H1 (cell line): Measurements from ENCODE around the gene CMTR1. TPM values are rescaled to one million over a fixed set of nuclear protein-coding genes. Genes with fewer than 3 reads are reported as not detected.

ENCODE experiments used
- CTCF ChIA-PET: fragments of 300-600 bp; sonication (Branson Sonifier 250); formaldehyde crosslinking; loops from one replicate; lab custom pipeline; 2021; ENCODE audit not compliant: partially characterized antibody; lab: Charles Lee
- POLR2A ChIA-PET: fragments of 300-600 bp; sonication (Branson Sonifier 250); formaldehyde crosslinking; loops from one replicate; lab custom pipeline; 2021; ENCODE audit warnings: inconsistent platforms; ENCODE audit not compliant: partially characterized antibody; lab: Charles Lee
- DNase-seq, 2 experiments: peaks; one replicate each; pipeline versions ENCODE4 v3.0.0 to v3.0.0-alpha.2; 2010 to 2022; ENCODE audit warnings: low spot score in 2 of 2, low read depth in 1 of 2, mixed read lengths in 1 of 2
- FAIRE-seq: peaks from 2 replicates; lab custom pipeline; 2011; peaks lifted over from hg19 to GRCh38; lab: Jason Lieb, UNC
- H2AFZ ChIP-seq: 2 replicates; pipeline ENCODE4 v1.8.1; 2012; ENCODE audit warnings: low read length, inconsistent platforms
- H2AK5ac ChIP-seq: 2 replicates; pipeline ENCODE4 v1.6.1; 2013; ENCODE audit warnings: low read depth, low read length
- H2BK120ac ChIP-seq: replicated peaks from 2 replicates; pipeline ENCODE3; 2013; ENCODE audit warnings: low read depth, low read length, inconsistent platforms
- H2BK12ac ChIP-seq: 2 replicates; pipeline ENCODE4 v1.6.1; 2013; ENCODE audit warnings: low read depth, low read length
- H2BK15ac ChIP-seq: 2 replicates; pipeline ENCODE4 v1.6.1; 2013; ENCODE audit warnings: low read length
- H2BK20ac ChIP-seq: 2 replicates; pipeline ENCODE4 v1.6.1; 2013; ENCODE audit warnings: low read length
- H2BK5ac ChIP-seq: 2 replicates; pipeline ENCODE4 v1.6.1; 2013; ENCODE audit warnings: low read depth, low read length
- H3K14ac ChIP-seq: 2 replicates; pipeline ENCODE4 v1.6.1; 2013; ENCODE audit warnings: inconsistent platforms; ENCODE audit not compliant: insufficient read length
- H3K18ac ChIP-seq: 2 replicates; pipeline ENCODE4 v1.6.1; 2013; ENCODE audit warnings: low read length; ENCODE audit errors: extremely low read depth
- H3K23ac ChIP-seq: 2 replicates; pipeline ENCODE4 v1.6.1; 2013; ENCODE audit warnings: inconsistent platforms; ENCODE audit not compliant: insufficient read length
- H3K23me2 ChIP-seq: 2 replicates; pipeline ENCODE4 v1.6.1; 2013; ENCODE audit warnings: low read depth, low read length
- H3K27ac ChIP-seq: 2 replicates; pipeline ENCODE4 v1.6.1; 2011; ENCODE audit warnings: low read depth, low read length, inconsistent platforms
- H3K27me3 ChIP-seq, 4 experiments: replicated peaks in 1 of 4; 1 replicate in 1 of 4; 2 replicates in 3 of 4; pipeline versions ENCODE4 v1.6.1 to v1.8.1; 2011 to 2013; ENCODE audit warnings: low read length in 3 of 4, mild to moderate bottlenecking in 3 of 4, inconsistent platforms in 2 of 4, mixed read lengths in 2 of 4, moderate library complexity in 1 of 4; ENCODE audit not compliant: control insufficient read depth in 3 of 4, insufficient read depth in 3 of 4; ENCODE audit errors: extremely low read depth in 1 of 4
- H3K36me3 ChIP-seq, 4 experiments: 2 replicates each; pipeline versions ENCODE4 v1.6.1 to v1.8.1; 2011 to 2013; ENCODE audit warnings: mild to moderate bottlenecking in 4 of 4, low read length in 3 of 4, moderate library complexity in 2 of 4, control low read depth in 1 of 4, inconsistent platforms in 1 of 4; ENCODE audit not compliant: insufficient read depth in 4 of 4, control insufficient read depth in 2 of 4
- H3K4ac ChIP-seq: replicated peaks from 2 replicates; pipeline ENCODE3; 2013; ENCODE audit warnings: low read length, low read depth, mixed read lengths, inconsistent platforms; ENCODE audit not compliant: insufficient read length
- H3K4me1 ChIP-seq, 4 experiments: replicated peaks in 1 of 4; 1 replicate in 1 of 4; 2 replicates in 3 of 4; pipeline versions ENCODE4 v1.6.1 to v1.8.1; 2011 to 2013; ENCODE audit warnings: low read length in 3 of 4, inconsistent platforms in 2 of 4, mixed read lengths in 1 of 4; ENCODE audit not compliant: insufficient read depth in 4 of 4, control insufficient read depth in 3 of 4
- H3K4me2 ChIP-seq, 2 experiments: 2 replicates each; pipeline versions ENCODE4 v1.6.1 to v1.8.1; 2011 to 2013; ENCODE audit warnings: low read depth in 2 of 2, low read length in 2 of 2, control low read depth in 1 of 2, inconsistent platforms in 1 of 2, mild to moderate bottlenecking in 1 of 2; ENCODE audit not compliant: insufficient read depth in 1 of 2
- H3K4me3 ChIP-seq, 4 experiments: fragments of 200-600, 300-600 bp in 1 of 4; sonication (generic), shearing (Covaris generic), sonication (Bioruptor Twin) in 1 of 4; 2 replicates each; pipeline versions ENCODE4 v1.5.1 to v1.8.1; 2011 to 2016; ENCODE audit warnings: low read length in 4 of 4, low read depth in 3 of 4, control low read depth in 2 of 4, inconsistent platforms in 2 of 4, mild to moderate bottlenecking in 2 of 4, mixed read lengths in 1 of 4, moderate library complexity in 1 of 4; ENCODE audit not compliant: insufficient read depth in 2 of 4; ENCODE audit errors: extremely low read depth in 1 of 4
- H3K56ac ChIP-seq: replicated peaks from 2 replicates; pipeline ENCODE3; 2013; ENCODE audit warnings: low read depth, mild to moderate bottlenecking, mixed read lengths, low read length, inconsistent platforms; ENCODE audit not compliant: insufficient read length
- H3K79me1 ChIP-seq: 2 replicates; pipeline ENCODE4 v1.6.1; 2013; ENCODE audit warnings: low read depth, low read length, control low read depth
- H3K79me2 ChIP-seq, 2 experiments: 2 replicates each; pipeline versions ENCODE4 v1.6.1 to v1.8.1; 2012 to 2013; ENCODE audit warnings: low read length in 2 of 2, mild to moderate bottlenecking in 2 of 2, inconsistent platforms in 1 of 2; ENCODE audit not compliant: insufficient read depth in 2 of 2, control insufficient read depth in 1 of 2
- H3K9ac ChIP-seq, 4 experiments: replicated peaks in 1 of 4; 1 replicate in 1 of 4; 2 replicates in 3 of 4; pipeline versions ENCODE4 v1.6.1 to v1.8.1; 2011 to 2013; ENCODE audit warnings: low read depth in 3 of 4, low read length in 3 of 4, control low read depth in 2 of 4, mild to moderate bottlenecking in 2 of 4, moderate library complexity in 2 of 4, inconsistent platforms in 1 of 4; ENCODE audit errors: extremely low read depth in 1 of 4
- H3K9me3 ChIP-seq, 2 experiments: 2 replicates each; pipeline versions ENCODE4 v1.6.1 to v1.8.1; 2012 to 2013; ENCODE audit warnings: mild to moderate bottlenecking in 2 of 2, moderate library complexity in 2 of 2, control low read depth in 1 of 2, inconsistent platforms in 1 of 2, low read depth in 1 of 2, low read length in 1 of 2, mixed read lengths in 1 of 2; ENCODE audit not compliant: insufficient read depth in 2 of 2
- H4K20me1 ChIP-seq, 2 experiments: replicated peaks in 1 of 2; 2 replicates each; pipeline versions ENCODE3 to v1.8.1; 2011 to 2013; ENCODE audit warnings: inconsistent platforms in 2 of 2, low read length in 2 of 2, mild to moderate bottlenecking in 1 of 2; ENCODE audit not compliant: insufficient read depth in 2 of 2, control insufficient read depth in 1 of 2
- H4K5ac ChIP-seq: 2 replicates; pipeline ENCODE4 v1.6.1; 2013; ENCODE audit warnings: low read length, low read depth, mixed read lengths, inconsistent platforms; ENCODE audit not compliant: insufficient read length
- H4K8ac ChIP-seq: 2 replicates; pipeline ENCODE4 v1.8.0; 2013; ENCODE audit warnings: mild to moderate bottlenecking, moderate library complexity, low read length, inconsistent platforms; ENCODE audit not compliant: insufficient read depth; ENCODE audit errors: extremely low read depth
- H4K91ac ChIP-seq: replicated peaks from 2 replicates; pipeline ENCODE3; 2013; ENCODE audit warnings: low read length, mixed read lengths, inconsistent platforms; ENCODE audit not compliant: insufficient read length
- CREB1 ChIP-seq: IDR thresholded peaks from 2 replicates; pipeline ENCODE4 v1.6.1; 2012; ENCODE audit warnings: inconsistent platforms
- GTF2F1 ChIP-seq: IDR thresholded peaks from 2 replicates; pipeline ENCODE4 v1.6.1; 2012; ENCODE audit warnings: low read depth, low read length, improper control_type of control experiment, borderline replicate concordance
- NANOG ChIP-seq: IDR thresholded peaks from 2 replicates; pipeline ENCODE4 v1.6.1; 2011; ENCODE audit warnings: low read length, low read depth, mild to moderate bottlenecking, inconsistent platforms; ENCODE audit not compliant: insufficient read depth, poor library complexity, severe bottlenecking
- SAP30 ChIP-seq: fragments of 300-600 bp; sonication (generic); IDR thresholded peaks from 2 replicates; pipeline ENCODE4 v1.7.1; 2012; ENCODE audit warnings: low read length, moderate library complexity, mild to moderate bottlenecking, inconsistent platforms; ENCODE audit not compliant: insufficient read depth, insufficient replicate concordance
- WGBS, 2 experiments: shearing (Covaris generic) in 1 of 2; methylation state at CpG; one replicate each; pipeline versions ENCODE4 v1.1.6 to v1.1.7; 2013 to 2015; ENCODE audit warnings: low lambda C conversion rate in 2 of 2, mixed read lengths in 2 of 2, inconsistent platforms in 1 of 2, low coverage in 1 of 2, missing lambda C conversion rate in 1 of 2; ENCODE audit not compliant: insufficient replicate concordance in 2 of 2, insufficient coverage in 1 of 2, insufficient read length in 1 of 2; ENCODE audit errors: extremely low coverage in 1 of 2, missing lambda C conversion rate in 1 of 2; 5-methylcytosine and 5-hydroxymethylcytosine counted together
- polyA plus RNA-seq, 7 experiments: library from polyadenylated mRNA; depleted of rRNA in 3 of 7; stranded (reverse) in 5 of 7; unstranded in 2 of 7; fragments of >200 nt in 5 of 7; fragments of 200-250 nt in 2 of 7; gene quantifications; 1 replicate in 5 of 7; 2 replicates in 1 of 7; 4 replicates in 1 of 7; pipeline versions ENCODE4 v1.2.1 to v1.2.3, GENCODE V29; 2011 to 2013; ENCODE audit warnings: missing spikeins in 2 of 7, mixed read lengths in 2 of 7
- total RNA-seq: library from RNA; stranded (reverse); fragmentation: NEBNext Ultra II Directional; extraction: Animal tissue kit (Norgen Biotek cat#: 25700); gene quantifications from 2 replicates; pipeline ENCODE4 v1.2.1, GENCODE V29; 2021

The CMTR1 gene
- total and polyA plus RNA-seq, 2 of the 8 experiments (the other 6 are each of a cell fraction or from before 2014, with no cell fraction given), result 15.2 to 33.1 TPM

DNA sequence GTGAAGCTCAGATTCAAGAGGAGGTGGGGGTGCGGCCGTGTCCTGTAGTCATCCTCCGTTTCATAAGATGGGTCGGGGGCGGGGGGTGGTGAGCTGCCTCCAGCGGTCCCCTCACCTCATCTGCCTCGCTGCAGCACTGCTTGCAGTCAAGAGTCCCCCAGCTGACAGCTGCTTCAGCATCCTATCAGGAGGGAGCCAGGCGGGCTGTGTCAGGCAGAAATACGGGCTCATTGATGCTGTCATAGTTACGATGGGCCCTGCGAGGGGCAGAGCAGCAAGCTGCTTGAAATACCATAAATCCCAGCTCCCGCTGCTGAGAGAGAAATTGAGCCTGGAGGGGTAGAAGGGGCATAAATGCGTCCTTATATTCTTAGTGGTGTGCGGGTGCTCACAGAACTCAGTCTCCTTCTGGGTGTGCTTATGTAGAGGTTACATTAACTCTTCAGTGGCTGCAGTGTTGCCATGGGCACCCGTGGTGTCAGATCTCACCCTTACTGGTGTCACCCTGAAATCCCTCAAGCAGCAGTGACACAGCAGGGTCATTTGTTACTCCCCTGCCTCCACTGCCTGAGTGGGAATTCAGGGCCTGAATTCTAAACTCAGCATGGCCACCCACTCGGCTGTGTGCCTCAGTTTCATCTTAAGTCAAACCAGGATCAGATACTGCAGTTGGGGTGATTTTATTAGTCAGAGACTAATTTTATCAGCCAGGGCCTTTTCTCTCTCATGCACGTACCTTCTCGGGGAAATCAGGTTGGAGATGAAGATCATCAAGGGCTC is 44.8 kb downstream of the CMTR1 start:
- CTCF ChIA-PET, result interaction anchor here (0.6 to 2.3 kb wide), 10 partner anchors 11 to 258 kb away, joined by 3 to 6 read pairs (median 3); no protein-coding TSS in a partner anchor
- H3K27ac ChIP-seq, result no peak overlapping the region
- H2AFZ ChIP-seq, result no peak overlapping the region
- H3K27me3 ChIP-seq, result no peaks in the 10 kb centered on the region
- no peak overlapping the region for H2BK12ac ChIP-seq
- H3K4ac ChIP-seq, result no peak overlapping the region
- no peak overlapping the region for H4K91ac ChIP-seq
- H3K4me1 ChIP-seq, result peaks cover 0 to 13% (median 4%) of the 10 kb centered on the region in 4 experiments; a peak in 5 of 7 replicates
- H3K14ac ChIP-seq, result no peak overlapping the region
- H3K4me3 ChIP-seq, result no peak overlapping the region
- H4K20me1 ChIP-seq, result peaks cover 3 to 7% of the 10 kb centered on the region in 2 experiments
- H3K23ac ChIP-seq, result no peak overlapping the region
- no peak overlapping the region for H3K4me2 ChIP-seq
- no peaks in the 10 kb centered on the region for H3K79me2 ChIP-seq
- H3K56ac ChIP-seq, result no peak overlapping the region
- FAIRE-seq (no peak), DNase-seq (no peak)
- no peak overlapping the region for H2BK120ac ChIP-seq
- no peak overlapping the region for H3K9ac ChIP-seq
- no peak overlapping the region for H2BK5ac ChIP-seq
- H3K79me1 ChIP-seq, result no peaks in the 10 kb centered on the region
- 87% methylated on average over 16 of the region's 18 CpGs; no CpG with 5 or more reads in 1 of the 2 experiments for WGBS, 2 experiments
- H2BK15ac ChIP-seq, result no peak overlapping the region
- peaks cover 4 to 36% (median 13%) of the 10 kb centered on the region in 4 experiments; a peak in 6 of 8 replicates for H3K36me3 ChIP-seq
- H4K5ac ChIP-seq, result no peak overlapping the region
- no peaks in the 10 kb centered on the region for H3K23me2 ChIP-seq
- H3K18ac ChIP-seq, result no peak overlapping the region
- H2BK20ac ChIP-seq, result no peak overlapping the region
- no peak overlapping the region for H2AK5ac ChIP-seq
- no peak overlapping the region for H4K8ac ChIP-seq
- POLR2A ChIA-PET, result interaction anchor here (1.0 to 4.0 kb wide), 2 partner anchors 11 to 14 kb away, joined by 3 to 16 read pairs; no protein-coding TSS in a partner anchor
- H3K9me3 ChIP-seq, result no peaks in the 10 kb centered on the region
- TF ChIP-seq SAP30 (no peak), NANOG (no peak), GTF2F1 (no peak), CREB1 (no peak)
